ENCODE results near the gene C9orf72. TPM values are rescaled to one million over a fixed set of nuclear protein-coding genes. Genes with fewer than 3 reads are reported as not detected.

The C9orf72 gene
- total and polyA plus RNA-seq, 7 donors = 10.5 to 26.8 (median 19.4) TPM

- TF ChIP-seq CTCF (IDR thresholded peaks at IDR 0.05) = no peak
- no peak for DNase-seq
- Histone ChIP-seq H3K4me1 (no peaks in the 10 kb centered on the region), H3K9me3 (no peaks in the 10 kb centered on the region), H3K4me3 (no peak overlapping the region), H3K27me3 (ENCODE audit: insufficient read depth in 3 of 3, low read length in 2 of 3) (no peaks in the 10 kb centered on the region), H3K27ac (no peak overlapping the region), H3K36me3 (ENCODE audit: insufficient read depth in 1 of 2, low read depth in 1 of 2) (peaks cover 3 to 86% of the 10 kb centered on the region in 2 donors)
- intact Hi-C loops (cut with DNase I) = loop anchor here in 1 of 2 donors (5.0 kb wide), 1 partner anchor 698 kb away; no protein-coding TSS in a partner anchor
- ATAC-seq = no peak
Observed at GRCh38 chr9:27560457-27560856, 12.8 kb downstream of the C9orf72 start.

- Histone ChIP-seq H3K9me3 (no peaks in the 10 kb centered on the region), H3K4me1 (no peaks in the 10 kb centered on the region), H3K27ac (no peak overlapping the region), H3K27me3 (ENCODE audit: insufficient read depth in 3 of 3, low read length in 2 of 3) (no peaks in the 10 kb centered on the region), H3K4me3 (no peak overlapping the region), H3K36me3 (ENCODE audit: insufficient read depth in 1 of 2, low read depth in 1 of 2) (peaks cover 7 to 92% of the 10 kb centered on the region in 2 donors)
- no peak for DNase-seq
- no peak for ATAC-seq
- intact Hi-C loops (cut with DNase I) = no loop called here
- TF ChIP-seq CTCF (IDR thresholded peaks at IDR 0.05) = no peak
Observed at GRCh38 chr9:27558307-27558706, 15.0 kb downstream of the C9orf72 start.

GRCh38 chr9:27556470-27556869 lies 16.8 kb downstream of the C9orf72 start:
- Histone ChIP-seq H3K27ac (no peak overlapping the region), H3K4me3 (no peak overlapping the region), H3K36me3 (ENCODE audit: insufficient read depth in 1 of 2, low read depth in 1 of 2) (peaks cover 7 to 98% of the 10 kb centered on the region in 2 donors), H3K9me3 (no peaks in the 10 kb centered on the region), H3K4me1 (no peaks in the 10 kb centered on the region), H3K27me3 (ENCODE audit: insufficient read depth in 3 of 3, low read length in 2 of 3) (no peaks in the 10 kb centered on the region)
- intact Hi-C loops (cut with DNase I) = no loop called here
- DNase-seq (no peak), ATAC-seq (peak in 1 of 4 donors; percentile 59)
- TF ChIP-seq CTCF (IDR thresholded peaks at IDR 0.05) = no peak
- 82 to 94% (median 86%) methylated on average over 8 of the region's 8 CpGs for WGBS, 3 donors

GRCh38 chr9:27554712-27555111 lies 18.6 kb downstream of the C9orf72 start:
- intact Hi-C loops (cut with DNase I) = loop anchor here in 1 of 2 donors (5.0 kb wide), 1 partner anchor 222 kb away; no protein-coding TSS in a partner anchor
- H3K4me1 ChIP-seq = no peaks in the 10 kb centered on the region
- H3K27me3 ChIP-seq (ENCODE audit: insufficient read depth in 3 of 3, low read length in 2 of 3) = no peaks in the 10 kb centered on the region
- no peak for TF ChIP-seq CTCF (IDR thresholded peaks at IDR 0.05)
- H3K27ac ChIP-seq = no peak overlapping the region
- ATAC-seq (no peak), DNase-seq (no peak)
- no peak overlapping the region for H3K4me3 ChIP-seq
- peaks cover 7 to 98% of the 10 kb centered on the region in 2 donors for H3K36me3 ChIP-seq (ENCODE audit: insufficient read depth in 1 of 2, low read depth in 1 of 2)
- no peaks in the 10 kb centered on the region for H3K9me3 ChIP-seq
- WGBS, 3 donors = 96 to 100% (median 97%) methylated on average over 1 of the region's 1 CpG

- H3K36me3 ChIP-seq (ENCODE audit: insufficient read depth in 1 of 2, low read depth in 1 of 2) = peaks cover 5 to 60% of the 10 kb centered on the region in 2 donors
- no peak overlapping the region for H3K27ac ChIP-seq
- TF ChIP-seq CTCF (IDR thresholded peaks at IDR 0.05) = no peak
- H3K27me3 ChIP-seq (ENCODE audit: insufficient read depth in 3 of 3, low read length in 2 of 3) = no peaks in the 10 kb centered on the region
- ATAC-seq (no peak), DNase-seq (no peak)
- WGBS, 3 donors = 80 to 84% (median 82%) methylated on average over 4 of the region's 4 CpGs
- no peak overlapping the region for H3K4me3 ChIP-seq
- H3K9me3 ChIP-seq = no peaks in the 10 kb centered on the region
- intact Hi-C loops (cut with DNase I) = no loop called here
- peaks cover 24% of the 10 kb centered on the region for H3K4me1 ChIP-seq
Observed at GRCh38 chr9:27549196-27549755, 24.0 kb downstream of the C9orf72 start.

Measured in psoas muscle (tissue), 8 donors.